ENCODE data around the gene SYT2.
A peak's percentile ranks its signal among the peaks of the same experiment; 100 is the strongest.
"Not testable (repeated sequence)": the region's sequence is repeated elsewhere in the genome, so short reads cannot be mapped to it uniquely, and the experiment has no call there.

SYT2 gene

DNA sequence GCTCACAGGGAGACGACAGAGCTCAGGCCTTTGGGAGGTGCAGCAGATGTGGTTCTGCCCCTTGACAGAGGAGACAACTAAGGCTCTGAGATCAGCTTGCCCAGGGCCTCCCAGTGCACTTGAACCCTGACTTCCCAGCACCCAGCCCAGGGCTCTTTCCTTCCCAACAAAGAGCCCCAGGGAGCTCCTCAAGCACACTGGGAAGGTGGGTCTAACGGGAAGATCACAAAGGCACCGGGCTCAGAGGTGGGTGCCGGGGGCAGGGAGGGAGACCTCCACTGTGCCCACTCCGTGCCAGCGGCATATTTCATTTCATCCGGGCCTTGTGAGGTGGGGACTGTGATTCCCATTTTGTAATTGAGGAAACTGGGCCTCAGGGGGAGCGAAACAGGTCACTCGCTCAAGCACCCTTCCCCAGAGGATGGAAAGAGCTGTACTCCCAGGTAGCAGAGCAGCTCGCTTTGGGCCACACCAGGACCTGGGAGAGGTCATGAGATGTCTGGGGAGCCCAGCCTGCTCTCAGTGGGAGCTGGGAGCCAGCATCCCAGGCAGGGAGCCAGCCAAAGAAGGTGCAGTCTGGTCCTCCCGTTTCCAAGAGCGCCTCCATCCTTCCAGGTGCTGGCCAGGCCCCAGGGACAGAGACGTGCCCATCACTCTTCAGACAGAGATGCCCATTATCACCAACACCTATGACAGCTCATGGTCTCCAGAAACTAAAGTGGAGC is 82.3 kb downstream of the SYT2 start:
- ATAC-seq (replicated peaks) (no peak), DNase-seq (no peak)
- Mint-ChIP-seq H3K4me1 (ENCODE audit: low read depth in 2 of 2) (peaks cover 35 to 45% of the 10 kb centered on the region in 2 donors), H3K27me3 (peaks cover 0 to 21% of the 10 kb centered on the region in 2 donors), H3K36me3 (ENCODE audit: insufficient read depth) (no peaks in the 10 kb centered on the region), H3K27ac (no peak overlapping the region), H3K4me3 (peak overlapping the region in 1 of 2 donors; percentile 67), H3K9me3 (no peaks in the 10 kb centered on the region)

DNA sequence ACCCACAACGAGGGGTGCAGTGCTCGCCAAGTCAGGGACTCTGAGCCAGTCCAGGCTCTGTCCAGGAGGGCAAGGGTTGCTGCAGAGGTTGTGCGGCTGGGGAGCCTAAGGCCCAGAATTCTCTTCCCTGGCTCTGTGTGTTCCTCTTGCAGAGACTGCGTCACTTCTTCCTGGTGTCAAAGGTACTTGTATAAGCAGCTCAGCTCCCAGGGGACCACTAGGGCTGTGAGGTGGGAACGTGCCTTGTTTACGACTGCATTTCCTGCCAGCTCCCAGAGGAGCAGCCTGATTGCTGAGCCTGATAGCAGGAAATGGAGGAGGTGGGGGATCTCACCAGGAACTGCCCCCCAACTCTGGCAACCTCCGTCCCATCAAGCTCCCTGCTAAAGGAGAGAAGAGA is 83.2 kb downstream of the SYT2 start:
- H3K27ac Mint-ChIP-seq = peak overlapping the region in 1 of 2 donors; percentile 39
- not testable (repeated sequence) for H3K36me3 Mint-ChIP-seq (ENCODE audit: insufficient read depth); DNase-seq; H3K4me3 Mint-ChIP-seq; H3K9me3 Mint-ChIP-seq; ATAC-seq (replicated peaks)
- H3K4me1 Mint-ChIP-seq (ENCODE audit: low read depth in 2 of 2) = peaks cover 35 to 45% of the 10 kb centered on the region in 2 donors
- peaks cover 0 to 11% of the 10 kb centered on the region in 2 donors for H3K27me3 Mint-ChIP-seq

DNA sequence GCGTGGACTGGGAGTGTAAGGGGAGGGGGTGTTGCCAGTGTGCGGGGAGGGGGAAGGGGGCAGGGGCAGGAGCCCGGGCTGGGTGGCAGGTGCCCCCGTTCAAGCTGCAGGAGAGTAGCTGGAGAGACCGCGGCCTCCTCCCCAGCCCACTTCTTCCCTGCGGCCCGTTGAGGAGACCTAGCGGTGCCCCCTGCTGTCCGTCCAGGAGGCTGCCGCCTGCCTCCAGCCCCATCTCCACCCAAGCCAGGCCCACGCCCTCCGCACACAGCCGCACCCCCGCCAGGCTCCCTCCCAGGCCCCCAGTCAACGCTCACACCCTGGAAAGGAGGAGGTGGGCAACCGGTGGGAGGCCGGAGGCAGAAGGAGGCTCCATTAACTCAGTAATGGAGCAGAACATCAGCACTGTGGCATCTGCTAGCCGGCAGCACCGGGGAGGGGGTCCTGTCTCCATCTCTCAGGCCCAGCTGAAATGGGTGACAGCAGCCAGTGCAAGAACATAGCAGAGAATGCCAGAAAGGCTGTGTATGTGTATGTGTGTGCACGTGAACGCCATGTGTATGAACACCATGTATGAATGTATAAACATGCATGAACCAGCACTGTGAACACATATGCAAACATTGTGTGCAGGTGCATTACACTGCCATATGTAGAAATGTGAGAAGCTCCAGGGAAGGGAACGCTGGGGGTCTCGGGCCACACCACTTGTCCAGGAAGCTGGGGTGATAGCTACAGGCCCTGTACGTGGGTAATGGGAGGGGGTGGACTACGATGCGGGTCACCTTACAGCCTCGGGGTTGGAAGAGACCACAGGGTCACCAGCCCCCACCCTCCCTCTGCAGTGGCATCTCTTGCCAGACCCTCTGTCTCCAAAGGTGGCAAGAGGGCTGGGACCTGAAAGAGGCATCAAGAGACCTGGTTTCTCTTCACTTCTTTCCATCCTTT is 84.6 kb downstream of the SYT2 start:
- peak; percentile 54 for ATAC-seq (replicated peaks)
- no peaks in the 10 kb centered on the region for H3K36me3 Mint-ChIP-seq (ENCODE audit: insufficient read depth)
- H3K9me3 Mint-ChIP-seq = no peaks in the 10 kb centered on the region
- H3K4me1 Mint-ChIP-seq (ENCODE audit: low read depth in 2 of 2) = peaks cover 26 to 36% of the 10 kb centered on the region in 2 donors
- H3K4me3 Mint-ChIP-seq = no peak overlapping the region
- H3K27ac Mint-ChIP-seq = no peak overlapping the region
- peak; percentile 46 to 48 (median 47) for DNase-seq
- peaks cover 0 to 4% of the 10 kb centered on the region in 2 donors for H3K27me3 Mint-ChIP-seq

DNA sequence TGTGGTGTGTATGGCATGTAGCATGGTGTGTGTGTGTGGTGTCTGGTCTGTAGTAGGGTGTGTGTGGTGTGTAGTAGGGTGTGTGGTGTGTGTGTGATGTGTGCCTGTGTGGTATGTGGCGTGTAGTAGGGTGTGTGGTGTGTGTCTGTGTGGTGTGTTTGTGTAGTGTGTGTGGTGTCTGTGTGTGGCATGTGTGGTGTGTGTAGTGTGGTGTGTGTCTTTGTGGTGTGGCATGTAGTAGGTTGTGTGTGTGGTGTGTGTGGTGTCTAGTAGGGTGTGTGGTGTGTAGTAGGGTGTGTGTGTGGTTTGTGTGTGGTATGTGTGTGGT is 85.5 kb downstream of the SYT2 start:
- DNase-seq = no peak
- no peaks in the 10 kb centered on the region for H3K36me3 Mint-ChIP-seq (ENCODE audit: insufficient read depth)
- no peak for ATAC-seq (replicated peaks)
- H3K4me3 Mint-ChIP-seq = no peak overlapping the region
- H3K9me3 Mint-ChIP-seq = no peaks in the 10 kb centered on the region
- no peak overlapping the region for H3K27ac Mint-ChIP-seq
- peaks cover 0 to 8% of the 10 kb centered on the region in 2 donors for H3K27me3 Mint-ChIP-seq
- H3K4me1 Mint-ChIP-seq (ENCODE audit: low read depth in 2 of 2) = peaks cover 20 to 29% of the 10 kb centered on the region in 2 donors

DNA sequence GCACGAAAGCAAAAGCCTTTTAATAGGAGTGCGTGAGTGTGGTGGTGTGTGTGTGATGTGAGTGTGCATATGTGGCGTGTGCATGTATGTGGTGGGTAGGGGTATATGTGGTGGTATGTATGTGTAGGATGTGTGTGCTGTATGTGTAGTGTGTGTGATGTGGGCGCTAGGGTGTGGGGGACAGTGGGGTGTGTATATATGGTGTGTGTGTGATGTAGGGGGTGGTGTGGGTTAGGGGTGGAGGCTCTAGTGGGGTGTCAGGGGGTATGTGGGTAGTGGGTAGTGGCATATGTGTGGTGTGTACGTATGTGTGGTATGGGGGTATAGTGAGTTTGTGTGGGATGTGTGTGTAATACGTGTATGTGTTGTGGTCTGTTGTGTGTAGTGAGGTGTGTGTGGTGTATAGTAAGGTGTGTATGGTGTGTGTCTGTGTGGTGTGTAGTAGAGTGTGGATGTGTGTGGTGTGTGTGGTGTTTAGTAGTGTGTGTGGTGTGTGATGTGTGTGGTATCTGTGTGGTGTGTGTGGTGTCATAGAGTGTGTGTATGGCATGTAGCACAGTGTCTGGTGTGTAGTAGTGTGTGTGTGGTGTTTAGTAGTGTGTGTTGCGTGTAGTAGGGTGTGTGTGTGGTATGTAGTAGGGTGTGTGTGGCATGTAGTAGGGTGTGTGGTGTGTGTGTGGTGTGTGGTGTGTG is 86.0 kb downstream of the SYT2 start:
- H3K27me3 Mint-ChIP-seq = peaks cover 4 to 14% of the 10 kb centered on the region in 2 donors
- no peak for DNase-seq
- no peak overlapping the region for H3K4me3 Mint-ChIP-seq

DNA sequence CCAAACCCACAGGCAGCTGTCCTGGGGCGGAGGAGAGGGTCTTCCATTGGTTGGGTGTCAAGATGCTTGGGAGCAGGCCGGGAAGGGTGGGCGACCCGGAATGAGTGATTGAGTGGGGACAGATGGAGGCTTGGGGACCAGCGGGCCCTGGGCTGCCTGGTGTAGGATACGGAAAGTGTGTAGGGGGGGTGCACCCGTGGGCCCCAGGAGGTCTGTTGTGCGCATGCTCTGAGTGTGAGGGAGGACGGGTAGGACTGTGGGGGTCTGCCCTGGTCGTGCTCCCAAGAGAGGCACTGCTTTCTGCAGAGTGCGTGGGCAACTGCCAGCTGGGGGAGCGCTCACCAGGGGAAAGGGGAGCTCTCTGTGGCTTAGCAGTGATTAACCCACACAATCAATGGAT is 86.8 kb downstream of the SYT2 start:
- H3K9me3 Mint-ChIP-seq; H3K4me3 Mint-ChIP-seq; H3K27ac Mint-ChIP-seq; ATAC-seq (replicated peaks); DNase-seq; H3K36me3 Mint-ChIP-seq (ENCODE audit: insufficient read depth): not testable (repeated sequence)
- peaks cover 15 to 19% of the 10 kb centered on the region in 2 donors for H3K4me1 Mint-ChIP-seq (ENCODE audit: low read depth in 2 of 2)
- H3K27me3 Mint-ChIP-seq = peaks cover 12 to 20% of the 10 kb centered on the region in 2 donors

More for the DNA sequence above, 86.0 kb downstream of the SYT2 start:
- H3K27ac Mint-ChIP-seq = no peak overlapping the region
- H3K4me1 Mint-ChIP-seq (ENCODE audit: low read depth in 2 of 2) = peaks cover 16 to 25% of the 10 kb centered on the region in 2 donors
- ATAC-seq (replicated peaks) = no peak
- H3K36me3 Mint-ChIP-seq (ENCODE audit: insufficient read depth) = no peaks in the 10 kb centered on the region
- no peaks in the 10 kb centered on the region for H3K9me3 Mint-ChIP-seq

DNA sequence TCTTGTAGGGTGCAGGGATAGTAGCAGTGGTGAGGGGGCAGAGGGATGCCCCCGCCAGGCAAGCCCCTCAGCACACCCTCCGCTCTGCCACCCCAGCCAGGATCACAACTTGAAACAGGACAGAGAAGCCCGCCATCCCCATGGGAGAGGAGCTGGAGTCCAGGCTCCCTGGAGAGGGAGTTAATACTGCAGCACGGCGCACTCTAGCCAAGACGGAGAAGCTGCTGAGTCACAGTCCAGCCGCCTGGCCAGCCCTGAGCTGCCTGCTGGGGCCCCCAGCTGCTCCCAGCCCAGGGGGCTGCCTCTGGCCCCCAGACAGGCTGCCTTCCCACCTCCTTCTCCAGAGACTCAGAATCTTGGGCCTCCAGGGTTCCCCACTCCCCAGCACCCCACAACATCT is 87.2 kb downstream of the SYT2 start:
- ATAC-seq (replicated peaks) (no peak), DNase-seq (no peak)
- H3K27ac Mint-ChIP-seq = no peak overlapping the region
- H3K4me1 Mint-ChIP-seq (ENCODE audit: low read depth in 2 of 2) = peaks cover 13 to 15% of the 10 kb centered on the region in 2 donors
- peaks cover 3% of the 10 kb centered on the region for H3K36me3 Mint-ChIP-seq (ENCODE audit: insufficient read depth)
- H3K9me3 Mint-ChIP-seq = no peaks in the 10 kb centered on the region
- H3K4me3 Mint-ChIP-seq = no peak overlapping the region
- H3K27me3 Mint-ChIP-seq = peaks cover 13 to 20% of the 10 kb centered on the region in 2 donors

DNA sequence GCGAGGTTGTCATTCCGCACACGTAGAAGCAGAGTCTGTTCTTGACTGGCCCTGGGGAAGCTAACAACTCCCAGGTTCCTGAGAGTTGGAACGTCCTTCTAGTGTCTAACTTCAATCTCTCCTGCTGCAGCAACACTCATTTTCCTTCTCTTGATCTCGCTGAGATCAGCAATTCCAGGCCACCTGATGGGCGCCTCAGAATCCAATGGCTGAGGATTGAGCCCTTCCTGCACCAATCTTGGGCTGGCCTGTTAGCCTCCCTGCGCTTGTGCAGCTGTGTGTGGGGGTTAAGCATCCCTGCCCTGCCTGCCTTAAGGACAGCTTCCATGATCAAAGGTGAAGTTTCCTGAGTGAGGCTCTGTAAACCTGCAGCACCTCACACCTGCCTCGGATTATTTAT is 87.9 kb downstream of the SYT2 start:
- peaks cover 19 to 24% of the 10 kb centered on the region in 2 donors for H3K27me3 Mint-ChIP-seq
- no peak for ATAC-seq (replicated peaks)
- H3K4me1 Mint-ChIP-seq (ENCODE audit: low read depth in 2 of 2) = peaks cover 8 to 10% of the 10 kb centered on the region in 2 donors
- H3K36me3 Mint-ChIP-seq (ENCODE audit: insufficient read depth) = peaks cover 3% of the 10 kb centered on the region
- H3K4me3 Mint-ChIP-seq = no peak overlapping the region
- DNase-seq = no peak
- no peaks in the 10 kb centered on the region for H3K9me3 Mint-ChIP-seq
- no peak overlapping the region for H3K27ac Mint-ChIP-seq

DNA sequence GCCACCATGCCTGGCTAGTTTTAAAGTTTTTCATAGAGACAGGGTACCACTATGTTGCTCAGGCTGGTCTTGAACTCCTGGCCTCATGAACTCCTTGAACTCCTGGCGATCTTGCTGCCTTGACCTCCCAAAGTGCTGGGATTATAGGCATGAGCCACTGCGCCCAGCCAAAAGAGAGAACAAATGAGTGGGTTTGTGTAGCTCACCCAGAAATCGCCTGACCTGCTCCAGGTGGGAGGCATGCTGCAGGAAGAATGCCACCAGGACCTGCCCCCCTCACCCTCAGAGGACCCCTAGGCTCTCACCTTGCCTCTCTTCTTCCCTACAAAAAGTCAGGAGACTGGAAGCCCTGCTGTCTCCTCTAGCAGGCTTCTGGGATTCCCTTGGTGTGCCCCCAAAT is 88.8 kb downstream of the SYT2 start:
- Mint-ChIP-seq H3K4me3 (no peak overlapping the region), H3K27ac (no peak overlapping the region), H3K36me3 (ENCODE audit: insufficient read depth) (peaks cover 3% of the 10 kb centered on the region), H3K4me1 (ENCODE audit: low read depth in 2 of 2) (peaks cover 8 to 10% of the 10 kb centered on the region in 2 donors), H3K9me3 (no peaks in the 10 kb centered on the region), H3K27me3 (peaks cover 29 to 34% of the 10 kb centered on the region in 2 donors)
- ATAC-seq (replicated peaks) (no peak), DNase-seq (no peak)

DNA sequence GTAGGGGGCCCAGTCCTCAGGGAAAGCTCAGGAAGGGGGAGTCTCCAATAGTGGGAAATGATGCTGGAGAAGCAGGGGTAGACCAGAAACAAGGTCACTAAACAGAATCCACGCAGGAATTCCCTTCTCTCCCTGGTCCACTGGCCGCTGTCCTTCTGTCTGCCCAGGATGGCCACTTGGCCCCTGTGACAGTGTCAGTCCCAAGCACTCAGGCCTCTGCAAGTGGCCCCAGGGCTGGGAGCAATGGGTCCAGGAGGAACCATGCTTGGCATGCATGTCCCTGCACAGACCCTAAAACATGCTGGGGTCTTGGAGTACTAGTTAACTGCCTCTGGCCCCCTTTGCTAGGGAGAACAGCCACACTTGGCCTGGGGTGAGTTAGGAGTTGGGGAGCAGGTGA is 90.2 kb downstream of the SYT2 start:
- Mint-ChIP-seq H3K27me3 (peaks cover 34 to 39% of the 10 kb centered on the region in 2 donors), H3K4me1 (ENCODE audit: low read depth in 2 of 2) (peaks cover 17 to 21% of the 10 kb centered on the region in 2 donors)
- not testable (repeated sequence) for ATAC-seq (replicated peaks); H3K9me3 Mint-ChIP-seq; H3K36me3 Mint-ChIP-seq (ENCODE audit: insufficient read depth); H3K27ac Mint-ChIP-seq; H3K4me3 Mint-ChIP-seq; DNase-seq

DNA sequence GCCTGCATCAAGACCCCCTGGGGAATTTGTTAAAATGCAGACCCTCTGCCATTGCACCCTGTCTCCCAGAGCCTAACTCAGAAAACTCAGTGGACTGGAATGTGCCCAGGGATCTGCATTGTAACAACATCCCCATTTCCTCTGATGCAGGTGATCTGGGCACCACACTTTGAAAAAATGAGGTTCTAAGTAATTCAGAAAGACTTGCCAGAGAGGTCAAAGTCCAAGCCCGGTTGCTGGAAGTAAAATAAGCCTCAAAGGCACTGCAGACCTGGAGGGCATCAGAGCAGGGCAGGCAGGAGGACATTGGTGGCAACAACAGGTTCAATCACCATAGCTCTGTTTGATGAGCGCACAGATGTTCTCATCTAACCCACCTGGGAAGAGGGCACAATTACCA is 90.7 kb downstream of the SYT2 start:
- Mint-ChIP-seq H3K27me3 (peaks cover 34 to 39% of the 10 kb centered on the region in 2 donors), H3K27ac (no peak overlapping the region)
- no peak for ATAC-seq (replicated peaks)

DNA sequence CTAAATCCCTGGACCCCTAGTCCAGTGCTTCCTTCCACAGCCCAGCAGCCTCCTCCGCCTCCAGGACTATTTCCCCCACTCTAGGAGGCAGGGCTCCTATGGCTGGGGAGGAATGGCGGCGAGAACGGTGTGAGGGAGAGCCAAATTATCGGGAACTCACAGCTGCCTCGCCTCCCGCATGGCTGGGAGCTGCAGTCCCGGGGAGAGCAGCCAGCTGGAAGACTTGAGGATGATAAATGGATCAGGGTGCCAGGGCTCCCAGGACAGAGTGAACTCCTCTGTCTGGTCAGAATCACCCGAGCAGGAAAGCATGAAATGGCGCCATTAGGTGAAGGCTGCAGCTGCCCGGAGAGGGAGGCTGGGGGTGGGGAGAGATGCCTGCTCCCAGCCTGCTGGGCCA is 91.2 kb downstream of the SYT2 start:
- peaks cover 34 to 39% of the 10 kb centered on the region in 2 donors for H3K27me3 Mint-ChIP-seq
- not testable (repeated sequence) for ATAC-seq (replicated peaks)

More for the DNA sequence above, 90.7 kb downstream of the SYT2 start:
- DNase-seq = no peak
- Mint-ChIP-seq H3K4me3 (no peak overlapping the region), H3K36me3 (ENCODE audit: insufficient read depth) (peaks cover 3% of the 10 kb centered on the region), H3K4me1 (ENCODE audit: low read depth in 2 of 2) (peaks cover 17 to 21% of the 10 kb centered on the region in 2 donors), H3K9me3 (no peaks in the 10 kb centered on the region)

DNA sequence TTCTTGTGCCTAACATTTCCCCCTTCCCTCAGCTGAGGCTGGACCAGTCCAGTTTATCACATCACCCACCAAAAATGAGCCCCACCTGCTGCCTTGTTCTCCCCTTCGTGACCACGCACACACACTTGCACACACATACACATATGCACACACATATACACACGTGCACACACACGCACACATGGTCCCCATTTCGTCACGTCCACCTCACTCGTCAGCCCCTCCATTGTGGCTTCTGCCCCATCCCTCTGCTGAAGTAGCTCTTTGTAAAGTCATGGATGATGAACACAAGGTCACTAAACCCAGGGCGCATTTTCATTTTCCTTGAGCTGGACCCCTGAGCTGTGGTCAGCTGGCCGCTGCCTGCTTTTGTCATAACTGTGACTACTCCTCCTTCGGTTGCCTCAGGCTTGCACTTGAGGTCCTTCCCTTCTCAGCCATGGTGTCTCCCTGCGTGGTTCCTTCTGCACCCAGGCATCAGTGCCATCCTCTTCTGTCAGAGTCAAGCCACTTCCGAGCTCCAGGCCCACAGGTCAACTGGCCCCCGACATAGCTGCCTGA is 93.8 kb downstream of the SYT2 start:
- Mint-ChIP-seq H3K27ac (peak overlapping the region in 1 of 2 donors; percentile 6), H3K9me3 (no peaks in the 10 kb centered on the region), H3K4me3 (peak overlapping the region in 1 of 2 donors; percentile 4), H3K4me1 (ENCODE audit: low read depth in 2 of 2) (peaks cover 17 to 21% of the 10 kb centered on the region in 2 donors), H3K36me3 (ENCODE audit: insufficient read depth) (peaks cover 6% of the 10 kb centered on the region), H3K27me3 (peaks cover 34 to 39% of the 10 kb centered on the region in 2 donors)
- ATAC-seq (replicated peaks) (no peak), DNase-seq (no peak)

More for the DNA sequence above, 91.2 kb downstream of the SYT2 start:
- H3K27ac Mint-ChIP-seq; H3K4me3 Mint-ChIP-seq; H3K36me3 Mint-ChIP-seq (ENCODE audit: insufficient read depth); H3K9me3 Mint-ChIP-seq; DNase-seq: not testable (repeated sequence)
- H3K4me1 Mint-ChIP-seq (ENCODE audit: low read depth in 2 of 2) = peaks cover 17 to 21% of the 10 kb centered on the region in 2 donors
